Hypothalamus (tissue), 51 donors: ENCODE data around the gene PLCB3.
"Not testable (repeated sequence)": the region's sequence is repeated elsewhere in the genome, so short reads cannot be mapped to it uniquely, and the experiment has no call there.

Source experiments
- DNase-seq, 51 donors: peaks; one replicate each; lab custom pipeline; 2025; lab: John Stamatoyannopoulos, UW

The PLCB3 gene

DNA sequence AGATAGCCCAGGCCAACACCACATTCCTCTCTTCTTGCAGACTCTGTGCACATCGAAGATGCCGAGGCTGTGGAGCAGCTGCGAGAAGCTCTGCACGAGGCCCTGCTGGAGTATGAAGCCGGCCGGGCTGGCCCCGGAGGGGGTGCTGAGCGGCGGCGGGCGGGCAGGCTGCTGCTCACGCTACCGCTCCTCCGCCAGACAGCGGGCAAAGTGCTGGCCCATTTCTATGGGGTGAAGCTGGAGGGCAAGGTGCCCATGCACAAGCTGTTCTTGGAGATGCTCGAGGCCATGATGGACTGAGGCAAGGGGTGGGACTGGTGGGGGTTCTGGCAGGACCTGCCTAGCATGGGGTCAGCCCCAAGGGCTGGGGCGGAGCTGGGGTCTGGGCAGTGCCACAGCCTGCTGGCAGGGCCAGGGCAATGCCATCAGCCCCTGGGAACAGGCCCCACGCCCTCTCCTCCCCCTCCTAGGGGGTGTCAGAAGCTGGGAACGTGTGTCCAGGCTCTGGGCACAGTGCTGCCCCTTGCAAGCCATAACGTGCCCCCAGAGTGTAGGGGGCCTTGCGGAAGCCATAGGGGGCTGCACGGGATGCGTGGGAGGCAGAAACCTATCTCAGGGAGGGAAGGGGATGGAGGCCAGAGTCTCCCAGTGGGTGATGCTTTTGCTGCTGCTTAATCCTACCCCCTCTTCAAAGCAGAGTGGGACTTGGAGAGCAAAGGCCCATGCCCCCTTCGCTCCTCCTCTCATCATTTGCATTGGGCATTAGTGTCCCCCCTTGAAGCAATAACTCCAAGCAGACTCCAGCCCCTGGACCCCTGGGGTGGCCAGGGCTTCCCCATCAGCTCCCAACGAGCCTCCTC lies 64.6 kb downstream of the PLCB3 start:
- DNase-seq = not testable (repeated sequence)

DNA sequence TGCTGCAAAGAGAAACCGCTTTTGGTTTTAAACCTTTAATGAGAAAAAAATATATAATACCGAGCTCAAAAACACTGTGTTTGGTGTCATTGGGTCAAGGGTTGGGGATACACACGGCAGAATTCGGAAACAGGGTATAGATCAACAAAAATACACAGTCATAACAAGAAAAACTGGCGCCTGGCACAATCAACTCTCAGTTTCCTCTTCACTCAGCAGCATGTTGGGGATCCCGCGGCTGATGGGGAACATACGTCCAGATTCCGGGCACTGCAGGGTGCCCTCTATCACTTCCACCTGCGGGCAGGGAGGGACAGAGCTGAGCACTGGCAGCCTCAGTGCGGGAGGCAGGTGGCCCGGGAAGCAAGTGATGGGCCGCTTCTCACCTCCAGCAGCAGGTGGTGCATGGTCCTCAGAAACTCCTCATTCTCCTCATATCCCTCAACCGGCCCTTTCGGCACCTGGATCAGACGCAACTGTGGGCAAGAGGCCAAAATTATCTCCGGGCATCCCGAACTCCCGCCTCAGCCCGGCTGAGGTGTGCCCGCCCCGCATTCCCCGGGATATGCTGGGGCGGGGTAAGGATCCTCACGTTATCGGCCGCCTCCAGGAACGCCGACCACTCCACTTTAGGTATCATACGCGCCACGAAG lies 65.5 kb downstream of the PLCB3 start:
- no peak for DNase-seq

DNA sequence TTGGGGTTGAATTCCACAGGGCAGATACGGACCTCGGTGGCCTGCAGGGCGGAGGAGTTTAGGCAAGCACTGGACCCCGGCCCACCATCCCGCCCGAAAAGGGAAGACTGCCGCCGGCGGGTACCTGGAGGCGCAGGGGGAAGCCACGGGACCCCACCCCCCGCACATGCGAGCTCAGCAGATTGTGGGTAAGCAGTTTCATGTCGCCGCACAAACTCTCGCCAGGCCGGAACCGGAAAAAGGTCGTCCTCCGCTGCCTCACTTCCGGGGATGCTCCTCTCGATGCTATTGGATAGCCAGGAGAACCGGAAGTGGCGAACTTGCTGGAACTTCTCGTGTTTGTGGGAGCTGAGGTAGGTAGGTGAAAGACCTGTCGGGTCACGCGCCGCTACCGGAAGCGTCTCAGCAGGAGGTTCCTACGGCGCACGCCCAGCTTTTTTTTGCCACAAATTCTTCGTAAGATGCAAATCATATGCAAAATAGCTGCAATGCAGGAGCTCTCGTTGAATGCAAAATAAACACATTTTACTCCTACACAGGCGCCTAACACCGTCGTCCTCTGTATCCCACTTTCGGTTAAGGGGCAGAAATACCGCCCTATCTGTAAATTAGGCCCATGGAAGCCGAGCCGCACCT lies 66.1 kb downstream of the PLCB3 start, which contains the start of gene TRMT112:
Gene TRMT112, minus strand, starts transcription at position 235 of the 636 bp plus-strand sequence. Its CDS starts 33 bp downstream, at position 202.
- DNase-seq = peak; percentile 74 to 99 (median 94)

DNA sequence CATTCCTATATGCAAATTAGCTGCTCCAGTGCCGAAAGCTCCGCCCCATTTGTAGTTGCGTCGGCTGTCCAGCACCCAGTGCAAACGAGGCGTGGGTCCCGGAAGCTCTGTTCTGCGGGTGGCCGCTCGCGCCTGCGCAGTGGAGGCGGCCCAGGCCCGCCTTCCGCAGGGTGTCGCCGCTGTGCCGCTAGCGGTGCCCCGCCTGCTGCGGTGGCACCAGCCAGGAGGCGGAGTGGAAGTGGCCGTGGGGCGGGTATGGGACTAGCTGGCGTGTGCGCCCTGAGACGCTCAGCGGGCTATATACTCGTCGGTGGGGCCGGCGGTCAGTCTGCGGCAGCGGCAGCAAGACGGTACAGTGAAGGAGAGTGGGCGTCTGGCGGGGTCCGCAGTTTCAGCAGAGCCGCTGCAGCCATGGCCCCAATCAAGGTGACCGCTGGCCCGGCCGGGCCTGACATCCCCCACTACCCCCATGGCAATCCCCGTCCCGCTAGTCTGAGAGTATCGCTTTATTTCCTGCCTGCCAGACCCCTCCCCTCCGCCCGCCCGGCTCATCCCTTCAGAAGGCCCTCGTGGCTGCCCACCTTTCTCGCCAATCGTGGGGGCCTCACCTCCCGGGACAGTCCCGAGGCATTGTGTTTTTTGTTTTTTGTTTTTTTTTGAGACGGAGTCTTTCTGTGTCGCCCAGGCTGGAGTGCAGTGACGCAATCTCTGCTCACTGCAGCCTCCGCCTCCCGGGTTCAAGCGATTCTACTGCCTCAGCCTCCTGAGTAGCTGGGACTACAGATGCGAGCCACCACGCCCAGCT lies 66.8 kb downstream of the PLCB3 start, which contains the start of gene PRDX5:
Gene PRDX5, plus strand, starts transcription at position 161 of the 805 bp plus-strand sequence. Its CDS starts 95 bp downstream, at position 256.
- peak; percentile 76 to 99 (median 94) for DNase-seq
